SW480 (cell line): ENCODE data around the gene GATAD2B.
"Not testable (repeated sequence)": the region's sequence is repeated elsewhere in the genome, so short reads cannot be mapped to it uniquely, and the experiment has no call there.

ENCODE experiments used
- DNase-seq: peaks from one replicate; pipeline ENCODE4 v3.0.0-alpha.2; 2016; ENCODE audit warnings: low spot score

Gene GATAD2B

DNA sequence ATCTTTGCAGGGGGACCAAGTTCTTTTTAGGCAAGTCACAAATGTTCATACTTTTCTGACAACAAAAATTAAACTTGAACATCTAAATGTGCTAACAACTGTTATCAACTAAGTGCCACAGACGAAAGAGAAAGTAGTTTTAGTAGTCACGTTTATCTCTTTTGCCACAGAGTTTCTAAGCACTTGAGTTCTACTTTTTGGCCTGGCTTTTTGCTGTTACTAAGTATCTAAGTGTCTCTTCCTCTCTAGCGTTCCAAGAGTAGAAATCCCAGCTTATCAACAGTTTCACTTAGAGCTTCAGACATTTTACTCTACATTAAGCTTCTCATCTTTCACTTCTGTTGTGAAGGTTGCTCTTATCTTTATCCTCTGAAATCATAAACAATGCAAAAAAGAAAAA is 34.2 kb downstream of the GATAD2B start:
- DNase-seq, result no peak

DNA sequence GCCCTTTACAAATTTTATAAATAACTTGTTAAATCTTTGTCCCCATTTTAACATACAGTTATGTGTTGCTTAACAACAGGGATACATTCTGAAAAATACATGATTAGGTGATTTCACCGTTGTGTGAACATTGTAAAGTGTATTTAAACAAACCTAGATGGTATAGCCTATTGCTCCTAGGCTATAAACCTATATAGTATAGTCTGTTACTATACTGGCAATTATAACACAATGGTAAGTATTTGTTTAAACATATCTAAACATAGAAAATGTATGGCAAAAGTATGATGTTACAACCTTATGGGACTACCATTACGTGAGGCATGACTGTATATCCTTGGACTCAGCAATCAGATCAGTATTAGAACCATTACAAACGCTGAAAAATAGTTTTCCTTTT is 36.6 kb downstream of the GATAD2B start:
- DNase-seq, result no peak

DNA sequence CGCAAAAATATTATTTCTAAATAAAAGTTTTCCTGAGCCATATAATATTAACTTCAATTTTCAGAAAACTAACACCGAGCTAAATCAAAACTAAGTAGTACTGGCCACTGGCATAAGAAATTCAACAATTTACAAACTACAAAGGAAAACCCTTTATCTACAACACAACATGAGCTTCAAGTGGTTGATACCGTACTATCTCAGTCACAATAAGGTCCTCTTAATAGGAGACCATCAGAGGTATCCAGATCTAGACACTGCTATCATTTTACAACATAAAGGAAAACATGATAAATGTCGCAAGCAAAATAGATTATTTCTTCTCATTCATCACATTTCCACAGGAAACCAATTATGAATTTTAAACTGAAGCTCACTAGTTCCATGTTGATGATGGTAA is 39.5 kb downstream of the GATAD2B start:
- no peak for DNase-seq

DNA sequence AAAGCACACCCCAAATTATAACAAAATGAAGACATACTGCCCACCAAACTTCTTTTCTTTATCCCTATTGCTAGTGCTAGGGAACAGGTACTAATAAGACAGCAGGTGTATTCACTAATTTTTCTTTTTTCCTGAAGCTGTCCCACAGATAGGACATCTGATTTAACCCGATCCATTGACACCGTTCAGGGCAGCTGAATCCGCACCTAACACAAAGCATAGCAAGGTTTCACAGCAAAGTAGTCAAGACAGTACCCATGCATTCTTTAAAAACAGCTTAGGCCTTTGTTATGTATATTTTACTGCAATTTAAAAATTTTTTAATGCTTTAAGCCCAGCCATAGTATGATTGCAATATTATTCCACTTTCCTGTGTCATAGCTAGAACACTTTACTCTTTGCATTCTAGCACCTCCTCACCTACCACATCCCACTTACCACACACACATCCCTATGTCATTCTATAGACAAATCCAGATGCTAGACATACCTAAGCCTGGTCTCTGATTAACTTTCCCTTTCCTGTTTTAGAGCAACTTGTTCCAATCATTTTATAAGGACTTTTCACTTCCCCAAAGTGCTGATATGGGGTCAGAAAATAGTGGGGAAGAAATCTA is 40.4 kb downstream of the GATAD2B start:
- DNase-seq, result no peak

DNA sequence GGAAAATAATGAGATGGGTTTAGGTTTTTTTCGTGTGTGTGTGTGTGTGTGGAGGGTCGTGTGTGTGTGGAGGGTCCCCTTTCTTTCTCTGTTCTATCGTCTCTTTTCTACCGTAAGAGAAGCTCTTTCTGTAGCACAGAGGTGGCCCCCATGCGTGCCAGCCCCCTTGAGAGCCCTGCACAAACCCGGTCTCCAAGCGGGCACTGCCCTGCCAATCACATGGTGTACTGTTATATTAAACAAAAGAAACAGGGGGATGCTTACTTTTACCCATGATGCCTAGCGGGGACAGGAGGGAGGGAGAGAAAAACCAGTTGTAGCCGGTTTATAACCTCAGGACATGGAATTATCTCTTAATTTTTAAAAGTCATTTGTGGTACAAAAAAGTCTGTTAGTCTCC is 41.0 kb downstream of the GATAD2B start:
- DNase-seq, result no peak

DNA sequence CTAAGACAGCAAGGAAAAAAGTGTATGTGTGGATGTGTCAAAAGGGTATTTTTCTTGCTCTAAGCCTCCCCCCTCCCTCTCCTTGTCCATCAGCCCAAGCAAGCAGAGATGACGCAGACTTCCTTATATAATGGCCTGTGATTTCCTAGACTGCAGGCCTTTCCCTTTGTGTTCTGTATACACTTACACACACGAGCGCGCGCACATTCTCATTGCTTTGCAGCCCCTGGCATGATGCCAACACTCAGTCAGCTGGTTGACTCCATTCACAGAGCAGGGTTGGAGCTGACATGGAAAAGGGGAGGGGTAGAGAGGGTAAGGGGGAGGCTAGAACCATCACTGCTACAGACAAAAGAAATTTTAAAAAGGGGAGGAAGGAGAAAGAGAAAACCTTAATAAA is 41.8 kb downstream of the GATAD2B start:
- DNase-seq, result no peak

DNA sequence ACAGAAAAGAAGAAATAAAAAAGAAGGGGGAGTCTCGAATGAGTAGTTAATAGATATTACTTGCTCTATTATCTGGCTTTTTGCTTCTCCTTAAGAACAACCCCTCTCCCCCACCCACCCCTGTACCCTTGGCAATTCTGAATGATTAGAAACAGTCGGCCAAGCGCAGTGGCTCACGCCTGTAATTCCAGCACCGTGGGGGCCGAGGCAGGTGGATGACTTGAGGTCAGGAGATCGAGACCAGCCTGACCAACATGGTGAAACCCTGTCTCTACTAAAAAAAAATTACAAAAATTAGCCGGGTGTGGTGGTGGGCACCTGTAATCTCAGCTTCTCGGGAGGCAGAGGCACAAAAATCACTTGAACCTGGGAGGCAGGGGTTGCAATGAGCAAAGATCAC is 42.7 kb downstream of the GATAD2B start:
- DNase-seq, result no peak

DNA sequence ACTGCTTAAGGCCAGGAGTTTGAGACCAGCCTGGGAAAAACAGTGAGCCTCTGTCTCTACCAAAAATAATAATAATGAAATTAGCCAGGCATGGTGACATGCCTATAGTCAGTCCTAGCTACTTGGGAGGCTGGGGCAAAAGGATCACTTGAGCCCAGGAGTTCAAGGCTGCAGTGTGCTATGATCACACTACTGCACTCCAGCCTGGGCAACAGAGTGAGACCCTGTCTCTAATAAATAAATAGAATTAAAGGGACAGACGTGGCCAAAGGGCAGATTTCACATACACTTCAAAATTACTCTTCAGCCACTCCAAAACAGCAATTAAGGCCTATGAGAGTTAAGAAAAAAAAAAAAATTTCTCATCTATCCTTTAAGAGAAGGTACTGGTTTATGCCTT is 45.7 kb downstream of the GATAD2B start:
- DNase-seq, result no peak

DNA sequence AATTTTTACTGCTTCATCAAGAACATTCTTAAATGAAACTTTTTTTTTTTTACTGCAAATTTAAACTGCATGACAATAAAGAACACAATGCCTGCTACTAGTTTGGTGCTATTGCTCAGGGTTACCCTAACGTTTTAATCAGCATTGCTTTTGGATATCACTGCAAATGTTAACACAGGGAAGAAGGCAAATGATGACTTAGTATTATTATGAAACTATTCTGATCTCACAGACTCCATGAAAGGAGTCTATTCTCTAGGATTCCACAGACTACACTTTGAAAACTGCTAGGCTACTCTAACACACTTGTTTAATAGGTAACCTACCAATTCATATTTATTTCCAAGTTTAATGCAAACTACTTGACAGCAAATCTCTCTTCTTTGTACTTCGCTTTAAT is 49.8 kb downstream of the GATAD2B start:
- no peak for DNase-seq

DNA sequence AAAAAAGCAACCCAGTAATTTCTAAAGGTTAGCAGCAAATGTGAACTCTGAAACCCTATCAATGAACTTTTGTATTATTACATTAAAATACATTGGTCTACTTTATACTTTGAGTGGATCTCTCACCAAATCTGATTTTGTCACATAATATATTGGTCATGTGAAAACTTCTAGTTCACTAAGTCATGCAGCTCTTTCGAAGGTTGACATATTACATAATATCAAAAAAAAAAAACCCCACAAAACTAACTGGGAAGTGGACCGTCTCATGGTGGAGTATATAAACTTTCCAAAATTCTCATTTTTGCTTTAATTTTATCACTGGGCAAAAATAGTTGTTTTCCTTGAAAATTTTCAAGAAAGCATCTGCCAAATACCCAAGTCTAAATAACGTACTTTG is 50.4 kb downstream of the GATAD2B start:
- DNase-seq, result no peak

DNA sequence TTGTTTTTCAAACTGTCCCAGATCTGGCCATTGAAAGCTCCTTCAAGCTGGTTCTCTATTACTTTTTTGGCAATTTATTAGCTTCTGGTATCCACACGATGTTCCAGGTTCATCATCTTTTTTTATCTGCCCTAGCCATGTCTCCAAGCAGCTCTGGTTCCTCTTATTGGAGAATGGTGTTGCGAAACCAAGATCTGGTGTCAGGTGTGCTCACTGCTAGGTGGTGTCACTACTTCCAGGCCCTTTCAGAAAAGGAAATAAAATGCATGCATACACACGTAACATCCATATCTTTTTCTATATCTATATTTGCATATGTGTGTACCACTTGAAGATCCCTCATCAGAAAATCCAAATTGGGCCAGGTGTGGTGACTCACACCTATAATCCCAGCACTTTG is 53.3 kb downstream of the GATAD2B start:
- no peak for DNase-seq

DNA sequence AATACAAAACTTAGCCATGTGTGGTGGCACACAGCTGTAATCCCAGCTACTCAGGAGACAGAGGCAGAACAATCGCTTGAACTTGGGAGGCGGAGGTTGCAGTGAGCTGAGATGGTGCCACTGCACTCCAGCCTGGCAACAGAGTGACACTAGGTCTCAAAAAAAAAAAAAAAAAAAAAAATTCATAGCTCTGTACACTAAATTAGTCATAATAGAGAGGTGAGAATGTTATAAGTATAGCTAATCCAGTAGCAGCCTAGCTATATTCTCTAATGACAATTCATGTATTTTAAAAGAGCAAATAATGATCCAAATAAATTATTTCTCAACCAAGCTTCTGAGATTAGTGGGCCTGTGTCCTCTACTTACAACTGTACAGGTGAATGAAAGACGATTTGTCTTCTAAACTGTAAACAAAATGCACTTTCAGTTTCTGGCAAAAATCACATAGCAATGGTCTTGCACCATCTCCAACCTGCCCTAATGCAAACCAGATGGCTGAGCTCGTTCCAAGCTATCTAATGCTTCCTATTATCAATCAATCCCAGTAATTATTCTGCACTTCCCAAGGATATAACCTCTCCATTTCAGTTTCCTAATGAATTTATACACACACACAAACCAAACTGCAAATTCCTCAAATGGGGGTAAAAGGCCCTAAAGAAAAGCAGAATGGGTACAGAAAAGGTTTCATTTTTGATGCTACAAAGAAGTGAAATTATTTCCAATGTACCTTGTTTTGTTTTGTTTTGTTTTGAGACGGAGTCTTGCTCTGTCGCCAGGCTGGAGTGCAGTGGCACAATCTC is 56.5 kb downstream of the GATAD2B start:
- DNase-seq, result no peak

DNA sequence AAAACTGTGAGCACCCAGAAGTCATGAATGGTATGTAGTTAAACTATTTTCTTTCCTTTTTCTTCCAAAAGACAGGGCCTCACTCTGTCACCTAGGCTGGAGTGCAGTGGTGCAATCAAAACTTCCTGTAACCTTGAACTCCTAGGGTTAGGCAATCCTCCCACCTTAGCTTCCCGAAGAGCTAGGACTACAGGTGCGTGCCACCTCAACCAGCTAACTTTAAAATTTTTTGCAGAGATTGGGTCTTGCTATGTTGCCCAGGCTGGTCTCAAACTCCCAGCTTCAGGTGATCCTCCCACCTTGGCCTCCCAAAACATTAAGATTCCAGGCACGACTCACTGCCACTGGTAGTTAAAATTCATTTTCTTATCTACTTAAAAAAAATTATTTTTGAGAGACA is 62.5 kb downstream of the GATAD2B start:
- DNase-seq, result no peak

DNA sequence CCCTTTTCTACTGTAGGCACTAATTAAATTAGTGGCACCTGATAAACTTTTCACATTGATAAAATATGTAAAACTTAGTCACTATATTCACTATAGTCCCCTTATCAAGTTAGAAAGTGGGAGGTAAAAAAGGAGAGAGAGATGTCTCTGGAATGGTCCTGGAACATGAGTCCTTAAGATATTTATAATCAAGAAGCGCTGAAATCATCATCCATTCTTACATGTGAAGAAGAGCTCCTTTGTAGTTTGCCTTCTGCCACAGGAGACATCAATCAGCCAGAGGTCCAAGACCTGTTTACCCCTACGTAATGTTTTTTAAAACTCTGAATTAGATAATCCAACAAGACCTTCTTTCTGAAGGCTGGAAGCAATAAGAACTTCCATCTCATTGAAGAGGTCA is 65.3 kb downstream of the GATAD2B start:
- DNase-seq, result no peak

DNA sequence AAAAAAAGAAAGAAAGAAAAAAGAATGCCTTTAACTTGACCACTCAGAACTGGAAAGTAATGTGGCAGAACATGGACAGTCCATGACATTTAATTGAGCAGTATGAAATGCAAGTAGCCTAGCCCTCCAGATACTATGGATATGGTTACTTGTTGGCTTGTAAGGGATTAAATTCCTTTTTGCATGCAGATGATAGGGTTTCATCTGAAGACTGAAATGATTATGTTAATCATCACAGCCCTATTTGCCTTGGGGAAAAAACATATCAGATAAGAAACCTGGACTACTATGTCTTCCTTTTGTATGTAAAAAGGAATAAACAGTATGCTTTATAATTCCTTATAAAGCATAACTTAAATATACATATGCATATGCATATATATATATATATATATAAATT is 66.0 kb downstream of the GATAD2B start:
- no peak for DNase-seq

DNA sequence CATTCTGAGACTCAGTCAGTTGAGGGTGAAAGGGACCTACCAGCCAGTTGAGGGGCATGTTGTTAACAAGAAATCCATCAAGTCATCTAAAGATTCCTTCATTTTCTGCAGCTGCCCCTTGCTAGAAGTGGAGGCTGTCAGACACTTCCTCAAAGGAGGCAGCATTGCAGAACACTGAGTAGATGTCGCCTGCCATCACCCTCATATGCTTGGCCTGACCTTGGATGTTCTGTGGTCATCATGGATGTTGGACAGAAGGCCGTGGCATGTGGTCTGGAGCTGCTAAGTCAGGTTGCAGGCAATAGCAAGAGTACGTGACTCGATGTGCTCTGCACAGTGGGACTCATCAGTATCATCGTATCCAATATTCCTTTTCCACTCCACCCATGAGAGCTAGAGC is 70.6 kb downstream of the GATAD2B start:
- no peak for DNase-seq

DNA sequence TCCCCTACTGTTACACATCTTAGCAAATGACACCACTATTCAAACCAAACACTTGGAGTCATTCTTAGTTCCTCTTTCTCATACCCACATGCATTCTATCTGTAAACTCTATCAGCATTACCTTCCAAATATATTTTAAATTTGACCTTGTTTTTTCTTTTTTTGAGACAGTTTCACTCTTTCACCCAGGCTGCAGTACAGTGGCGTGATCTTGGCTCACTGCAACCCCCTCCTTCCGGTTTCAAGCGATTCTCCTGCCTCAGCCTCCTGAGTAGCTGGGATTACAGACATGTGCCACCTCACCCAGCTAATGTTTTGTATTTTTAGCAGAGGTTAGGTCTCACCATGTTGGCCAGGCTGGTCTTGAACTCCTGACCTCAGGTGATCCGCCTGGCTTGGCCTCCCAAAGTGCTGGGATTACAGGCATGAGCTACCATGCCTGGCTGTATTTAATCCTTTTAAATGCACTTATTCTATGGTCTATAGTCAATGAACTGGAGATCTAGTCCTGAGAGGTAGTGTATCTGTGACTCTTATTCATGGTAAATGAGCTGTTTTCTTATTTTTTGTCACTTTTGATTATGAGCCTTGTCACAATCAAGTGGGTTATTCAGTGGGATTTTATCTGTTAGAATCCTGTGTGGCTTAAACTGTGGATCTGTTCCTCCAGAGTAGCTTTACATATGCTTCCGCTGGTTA is 73.1 kb downstream of the GATAD2B start:
- DNase-seq, result no peak

DNA sequence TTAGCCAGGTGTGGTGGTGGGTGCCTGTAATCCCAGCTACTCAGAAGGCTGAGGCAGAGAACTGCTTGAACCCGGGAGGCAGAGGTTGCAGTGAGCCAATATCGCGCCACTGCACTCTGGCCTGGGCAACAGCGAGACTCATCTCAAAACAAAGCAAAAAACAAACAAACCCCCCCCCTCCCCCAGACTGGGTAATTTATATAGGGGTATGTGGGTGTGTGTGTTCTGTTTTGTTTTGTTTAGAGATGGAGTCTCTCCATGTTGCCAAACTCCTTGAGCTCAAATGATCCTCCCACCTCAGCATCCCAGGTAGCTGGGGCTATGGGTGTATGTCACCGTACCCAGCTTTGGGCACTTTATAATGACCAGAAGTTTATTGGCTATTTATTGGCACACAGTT is 74.0 kb downstream of the GATAD2B start:
- no peak for DNase-seq

DNA sequence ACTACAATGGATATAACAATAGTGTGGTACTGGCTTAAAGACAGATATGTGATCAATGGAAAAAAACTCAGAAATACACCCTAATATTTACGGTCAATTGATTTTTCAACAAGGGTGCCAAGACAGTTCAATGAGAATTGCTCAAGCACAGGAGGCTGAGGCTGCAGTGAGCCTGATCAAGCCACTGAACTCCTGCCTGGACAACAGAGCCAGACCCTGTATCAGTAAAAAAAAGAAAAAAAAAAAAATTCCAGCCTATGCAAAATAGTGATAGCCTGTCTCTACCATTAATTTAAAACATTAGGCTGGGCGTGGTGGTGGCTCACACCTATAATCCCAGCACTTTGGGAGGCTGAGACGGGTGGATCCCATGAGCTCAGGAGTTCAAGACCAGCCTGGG is 77.6 kb downstream of the GATAD2B start:
- DNase-seq, result no peak

DNA sequence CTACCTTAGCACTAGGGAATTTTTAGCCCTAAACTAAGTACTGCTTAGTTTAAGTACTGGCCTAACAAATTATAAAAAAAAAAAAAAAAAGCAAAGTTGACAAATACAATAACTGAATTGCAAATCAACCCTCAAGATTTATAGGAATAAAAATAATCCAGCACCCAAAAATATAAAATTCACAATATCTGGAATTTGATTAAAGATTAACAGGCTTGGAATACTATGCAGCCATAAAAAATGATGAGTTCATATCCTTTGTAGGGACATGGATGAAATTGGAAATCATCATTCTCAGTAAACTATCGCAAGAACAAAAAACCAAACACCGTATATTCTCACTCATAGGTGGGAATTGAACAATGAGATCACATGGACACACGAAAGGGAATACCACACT is 78.4 kb downstream of the GATAD2B start:
- DNase-seq, result not testable (repeated sequence)

DNA sequence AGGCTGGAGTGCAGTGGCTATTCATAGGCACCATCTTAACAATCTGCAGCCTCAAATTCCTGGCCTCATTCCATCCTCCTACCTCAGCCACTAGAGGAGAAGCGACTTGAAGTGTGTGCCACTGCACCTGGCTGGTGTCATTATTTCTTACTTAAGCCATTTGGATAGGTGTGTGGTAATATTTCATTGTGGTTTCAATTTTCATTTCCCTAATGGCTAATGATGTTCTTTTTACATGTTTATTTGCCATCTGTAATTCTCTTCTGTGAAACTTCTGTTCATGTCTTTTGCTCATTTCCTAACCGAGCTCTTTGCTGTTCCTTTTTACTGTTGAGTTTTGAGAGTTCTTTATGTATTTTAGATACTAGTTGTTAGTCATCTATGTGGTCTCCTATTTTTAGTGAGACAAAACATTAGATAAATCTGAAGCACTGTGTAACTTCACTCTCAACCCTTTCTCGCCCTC is 80.7 kb downstream of the GATAD2B start:
- DNase-seq, result no peak

DNA sequence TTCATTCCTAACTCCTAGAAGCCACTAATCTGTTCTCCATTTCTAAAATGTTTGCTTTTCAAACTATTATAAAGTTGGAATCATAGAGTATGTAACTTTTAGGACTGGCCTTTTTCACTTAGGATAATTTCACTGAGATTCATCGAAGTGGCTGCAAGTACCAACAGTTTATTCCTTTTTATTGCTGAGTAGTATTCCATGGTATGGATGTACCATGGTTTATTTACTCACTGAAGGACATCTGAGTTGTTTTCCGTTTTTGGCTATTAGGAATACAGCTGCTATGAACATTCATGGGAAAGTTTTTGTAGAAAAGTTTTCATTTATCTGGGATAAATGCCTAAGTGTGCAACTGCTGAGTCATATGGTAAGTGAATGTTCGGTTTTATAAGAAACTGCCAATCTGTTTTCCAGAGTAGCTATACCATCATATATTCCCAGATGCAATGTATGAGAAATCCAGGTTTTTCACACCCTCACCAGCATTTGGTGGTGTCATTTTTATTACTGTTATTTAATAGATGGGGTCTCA is 81.2 kb downstream of the GATAD2B start:
- DNase-seq, result no peak

DNA sequence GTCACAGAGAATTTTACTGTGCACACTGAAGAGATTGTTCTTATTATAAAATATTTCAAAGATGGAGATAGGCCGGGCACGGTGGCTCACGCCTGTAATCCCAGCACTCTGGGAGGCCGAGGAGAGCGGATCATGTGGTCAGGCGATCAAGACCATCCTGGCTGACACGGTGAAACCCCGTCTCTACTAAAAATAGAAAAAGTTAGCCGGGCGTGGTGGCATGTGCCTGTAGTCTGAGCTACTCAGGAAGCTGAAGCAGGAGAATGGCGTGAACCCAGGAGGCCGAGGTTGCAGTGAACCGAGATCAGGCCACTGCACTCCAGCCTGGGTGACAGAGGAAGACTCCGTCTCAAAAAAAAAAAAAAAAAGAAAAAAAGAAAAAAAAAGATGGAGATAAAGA is 82.0 kb downstream of the GATAD2B start:
- not testable (repeated sequence) for DNase-seq
